Iris pigment epithelial cell (primary cell): ENCODE measurements around the gene AMPH.
A peak's percentile ranks its signal among the peaks of the same experiment; 100 is the strongest.
"Not testable (repeated sequence)": the region's sequence is repeated elsewhere in the genome, so short reads cannot be mapped to it uniquely, and the experiment has no call there.

Experiments
- DNase-seq: peaks from one replicate; pipeline ENCODE4 v3.0.0-alpha.2; 2011; ENCODE audit warnings: low read depth

Gene AMPH

GRCh38 chr7:38351601-38352000 is 279.6 kb downstream of the AMPH start:
- DNase-seq = no peak

GRCh38 chr7:38350777-38351176 is 280.4 kb downstream of the AMPH start:
- DNase-seq = not testable (repeated sequence)

GRCh38 chr7:38349869-38350583 is 281.1 kb downstream of the AMPH start:
- DNase-seq = peak; percentile 43

- not testable (repeated sequence) for DNase-seq
These were observed 281.9 kb downstream of the AMPH start for GRCh38 chr7:38349126-38349795.

DNA sequence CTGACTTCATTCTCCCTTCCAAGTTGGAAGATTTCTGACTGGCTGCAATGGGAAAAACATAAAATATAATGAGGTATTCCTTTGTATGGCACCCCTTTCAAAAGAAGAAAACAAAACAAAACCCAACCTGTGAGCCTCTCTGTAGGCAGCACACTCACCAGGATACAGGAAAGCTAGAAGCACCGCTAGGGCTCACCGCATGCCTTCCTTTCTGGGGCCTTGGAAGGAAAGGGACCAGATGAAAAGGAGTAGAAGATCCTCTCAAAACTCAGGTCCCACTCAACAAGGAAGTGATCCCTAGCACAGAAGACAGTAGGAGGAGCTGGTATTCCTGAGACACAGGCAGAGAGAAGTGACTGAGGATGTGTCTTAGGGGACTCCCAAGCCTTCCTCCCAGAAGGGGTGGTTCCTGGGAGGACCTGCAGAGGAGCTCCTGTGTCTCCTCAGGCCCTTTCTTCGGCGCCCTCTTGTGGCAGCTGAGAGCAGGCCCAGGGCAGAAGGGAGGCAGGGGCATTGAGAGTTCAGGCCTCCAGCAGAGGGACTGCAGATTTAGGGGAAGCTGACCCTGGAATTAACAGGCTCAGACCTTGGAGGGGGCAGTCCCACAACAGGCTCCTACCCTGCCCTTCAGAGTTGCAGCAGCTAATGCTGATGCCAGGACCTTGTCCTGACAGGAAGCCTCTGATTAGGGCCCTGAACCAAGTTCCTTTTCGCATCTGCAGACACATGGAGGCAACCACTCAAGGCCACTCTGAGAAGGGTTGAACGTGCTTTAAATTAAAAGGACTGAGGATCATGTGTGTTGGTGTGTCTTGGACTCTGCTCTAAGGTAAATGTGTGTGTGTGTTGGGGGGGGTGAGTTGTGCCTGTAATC is 285.6 kb downstream of the AMPH start:
- DNase-seq = peak; percentile 37

DNA sequence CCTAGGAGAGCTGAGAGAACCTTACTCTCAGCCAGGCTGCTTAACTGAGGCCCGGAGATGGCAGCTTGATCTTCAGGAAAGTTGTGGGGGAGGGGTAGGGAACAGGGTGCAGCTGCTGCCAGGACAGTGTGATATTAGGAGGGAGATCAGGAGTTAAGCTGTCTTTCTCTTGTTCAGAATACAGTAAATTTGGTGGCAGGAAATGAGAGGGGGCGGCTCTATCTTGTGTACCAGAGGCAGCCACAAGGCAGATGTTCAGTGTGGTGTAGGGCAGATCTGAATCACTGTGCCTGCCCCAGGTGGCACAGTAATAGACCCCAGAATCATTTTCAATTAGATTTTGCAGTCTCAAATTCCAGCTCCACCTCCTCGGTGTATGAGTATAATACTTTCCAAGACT is 286.4 kb downstream of the AMPH start:
- DNase-seq = not testable (repeated sequence)

DNA sequence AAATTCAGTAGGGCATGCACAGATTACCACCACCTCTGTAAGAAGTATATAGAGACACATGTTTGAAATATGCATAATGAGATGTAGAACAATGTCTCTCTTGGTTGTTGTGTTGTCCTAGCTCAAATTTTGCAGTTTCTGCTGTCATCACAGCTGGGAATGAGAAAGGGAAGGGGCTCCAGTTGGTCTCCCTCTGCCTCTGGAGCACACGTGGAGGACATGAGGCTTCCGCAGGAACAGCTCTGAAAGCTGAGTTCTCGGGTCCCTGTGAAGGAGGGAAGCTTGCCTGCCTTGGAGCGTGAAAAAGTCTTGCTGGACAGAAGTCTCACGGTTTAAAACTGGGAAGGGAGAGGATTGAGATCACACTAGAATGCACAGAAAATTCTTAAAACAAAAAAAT is 289.0 kb downstream of the AMPH start:
- not testable (repeated sequence) for DNase-seq

- peak; percentile 24 for DNase-seq
These were observed 289.9 kb downstream of the AMPH start for GRCh38 chr7:38341172-38341705.

DNA sequence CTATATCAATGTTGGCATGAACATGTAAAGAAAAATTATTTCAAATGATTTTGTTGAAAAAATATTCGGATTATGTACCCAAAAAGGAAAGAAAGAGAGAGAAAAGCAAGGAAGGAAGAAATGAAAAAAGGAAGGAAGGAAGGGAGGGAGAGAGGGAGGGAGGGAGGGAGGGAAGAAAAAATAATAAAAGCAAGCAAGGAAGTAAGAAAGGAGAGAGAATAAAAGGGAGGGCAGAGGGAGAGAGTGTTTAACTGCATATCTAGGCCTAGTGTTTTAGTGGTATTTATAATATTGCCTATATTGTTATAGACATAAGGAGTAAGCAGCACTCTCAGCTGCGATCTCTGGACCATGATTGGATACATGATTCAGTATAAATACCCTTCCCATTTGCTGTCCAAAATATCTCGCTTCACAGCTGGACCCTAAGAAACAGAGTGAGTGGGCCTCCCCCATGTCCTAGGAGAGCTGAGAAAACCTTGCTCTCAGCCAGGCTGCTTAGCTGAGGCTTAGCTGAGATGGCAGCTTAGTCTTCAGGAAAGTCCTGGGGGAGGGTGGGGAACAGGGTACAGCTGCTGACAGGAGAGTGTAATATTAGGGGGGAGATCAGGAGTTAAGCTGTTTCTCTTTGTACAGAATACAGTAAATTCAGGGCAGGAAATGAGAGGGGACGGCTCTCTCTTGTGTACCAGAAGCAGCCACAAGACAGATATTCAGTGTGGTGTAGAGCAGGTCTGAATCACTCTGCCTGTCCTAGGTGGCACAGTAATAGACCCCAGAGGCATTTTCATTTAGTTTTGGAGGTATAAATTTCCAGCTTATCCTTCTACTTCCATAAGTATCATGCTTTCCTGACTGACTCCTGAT is 291.0 kb downstream of the AMPH start:
- DNase-seq = no peak

DNA sequence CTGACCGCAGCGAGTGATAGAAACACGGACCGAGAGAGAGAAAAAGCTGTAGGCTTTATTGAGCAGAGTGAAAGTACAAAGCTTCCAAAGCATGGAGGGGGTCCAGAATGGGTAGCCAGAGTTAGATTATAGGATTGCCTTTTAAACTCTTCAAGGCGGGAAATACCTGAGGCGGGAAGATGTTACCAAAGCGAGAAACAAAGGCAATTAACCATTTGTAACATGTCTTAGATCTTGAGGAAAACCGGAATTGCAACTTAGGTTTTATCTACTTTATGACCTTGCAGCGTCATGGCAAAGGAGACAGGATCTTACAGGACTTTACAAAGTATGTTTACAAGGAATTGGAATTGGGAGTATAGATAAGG is 295.0 kb downstream of the AMPH start:
- DNase-seq = not testable (repeated sequence)

DNA sequence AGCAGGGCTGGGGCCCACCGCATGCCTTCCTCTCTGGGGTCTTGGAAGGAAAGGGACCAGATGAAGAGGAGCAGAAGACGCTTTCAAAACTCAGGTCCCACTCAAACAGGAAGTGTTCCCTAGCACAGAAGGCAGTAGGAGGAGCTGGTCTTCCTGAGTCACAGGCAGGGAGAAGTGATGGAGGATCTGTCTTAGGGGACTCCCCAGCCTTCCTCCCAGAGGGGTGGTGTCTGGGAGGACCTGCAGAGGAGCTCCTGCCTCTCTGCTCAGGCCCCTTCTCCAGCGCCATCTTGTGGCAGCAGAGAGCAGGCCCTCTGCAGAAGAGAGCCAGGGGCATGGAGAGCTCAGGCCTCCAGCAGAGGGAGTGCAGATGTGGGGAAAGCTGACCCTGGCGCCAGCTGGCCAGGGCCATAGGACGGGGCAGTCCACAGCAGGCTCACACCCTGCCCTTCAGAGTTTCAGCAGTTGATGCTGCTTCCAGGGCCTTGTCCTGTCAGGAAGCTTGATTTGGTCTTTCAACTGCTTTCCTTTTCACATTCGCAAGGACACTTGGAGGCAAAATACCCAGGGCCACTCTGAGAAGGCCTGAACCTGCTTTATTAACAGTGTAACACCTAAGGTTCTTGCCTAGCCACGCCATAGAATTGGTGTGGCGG is 295.6 kb downstream of the AMPH start:
- DNase-seq = peak; percentile 85

DNA sequence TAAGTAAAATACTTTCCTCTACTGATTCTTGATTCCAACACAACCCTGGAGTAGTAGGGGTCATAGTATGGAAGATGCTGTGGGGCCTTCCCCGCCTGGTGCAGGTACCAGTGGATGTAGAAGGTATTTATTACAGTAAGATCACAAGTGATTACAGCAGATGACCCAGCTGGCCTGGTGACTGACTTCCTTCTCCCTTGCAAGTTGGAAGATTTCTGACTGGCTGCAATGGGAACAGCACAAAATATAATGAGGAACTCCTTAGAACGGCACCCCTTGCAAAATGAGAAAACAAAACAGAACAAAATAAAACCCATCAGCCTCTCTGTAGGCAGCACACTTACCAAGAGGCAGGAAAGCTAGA is 296.1 kb downstream of the AMPH start:
- DNase-seq = no peak

DNA sequence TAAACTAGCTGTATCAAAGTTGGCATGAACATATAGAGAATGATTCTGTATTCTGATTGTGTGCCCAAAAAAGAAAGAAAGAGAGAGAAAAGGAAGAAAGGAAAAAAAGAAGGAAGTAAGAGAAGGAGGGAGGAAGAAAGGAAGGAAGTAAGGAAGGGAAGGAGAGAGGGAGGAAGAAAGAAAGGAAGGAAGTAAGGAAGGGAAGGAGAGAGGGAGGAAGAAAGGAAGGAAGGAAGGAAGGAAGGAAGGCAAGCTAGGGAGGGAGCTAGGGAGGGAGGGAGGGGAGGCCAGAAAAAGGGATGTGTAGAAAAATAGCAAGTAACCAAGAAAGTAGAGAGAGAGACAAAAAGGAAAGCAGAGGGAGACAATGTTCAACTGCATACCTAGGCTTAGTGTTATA is 297.0 kb downstream of the AMPH start:
- no peak for DNase-seq
